CD4-positive, alpha-beta T cell treated with Interferon gamma for 1 hour (primary cell): ENCODE measurements around the gene FAM117A.

Experiments used
- DNase-seq: peaks from one replicate; pipeline ENCODE4 v3.0.0-alpha.2; 2020

Gene FAM117A

DNA sequence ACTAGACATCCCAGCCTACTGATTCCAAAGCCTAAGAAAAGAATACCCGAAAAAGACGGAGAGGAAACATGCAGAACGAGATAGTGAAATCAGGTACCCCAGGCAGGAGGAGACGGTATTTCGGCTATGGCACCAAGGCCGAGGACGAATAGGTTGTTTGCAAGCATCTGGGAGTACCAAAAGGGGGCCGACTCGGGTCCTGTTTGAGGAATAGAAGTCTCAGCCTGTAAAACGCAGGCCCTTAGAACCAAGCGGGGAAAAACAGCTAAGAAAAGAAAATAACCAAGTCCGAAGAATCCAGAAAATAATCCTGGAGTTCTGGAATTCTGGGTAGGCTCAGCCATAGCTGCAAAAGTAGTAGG lies 56.7 kb downstream of the FAM117A start:
- peak; percentile 26 for DNase-seq

GRCh38 chr17:49705254-49705653 lies 58.7 kb downstream of the FAM117A start:
- no peak for DNase-seq

DNA sequence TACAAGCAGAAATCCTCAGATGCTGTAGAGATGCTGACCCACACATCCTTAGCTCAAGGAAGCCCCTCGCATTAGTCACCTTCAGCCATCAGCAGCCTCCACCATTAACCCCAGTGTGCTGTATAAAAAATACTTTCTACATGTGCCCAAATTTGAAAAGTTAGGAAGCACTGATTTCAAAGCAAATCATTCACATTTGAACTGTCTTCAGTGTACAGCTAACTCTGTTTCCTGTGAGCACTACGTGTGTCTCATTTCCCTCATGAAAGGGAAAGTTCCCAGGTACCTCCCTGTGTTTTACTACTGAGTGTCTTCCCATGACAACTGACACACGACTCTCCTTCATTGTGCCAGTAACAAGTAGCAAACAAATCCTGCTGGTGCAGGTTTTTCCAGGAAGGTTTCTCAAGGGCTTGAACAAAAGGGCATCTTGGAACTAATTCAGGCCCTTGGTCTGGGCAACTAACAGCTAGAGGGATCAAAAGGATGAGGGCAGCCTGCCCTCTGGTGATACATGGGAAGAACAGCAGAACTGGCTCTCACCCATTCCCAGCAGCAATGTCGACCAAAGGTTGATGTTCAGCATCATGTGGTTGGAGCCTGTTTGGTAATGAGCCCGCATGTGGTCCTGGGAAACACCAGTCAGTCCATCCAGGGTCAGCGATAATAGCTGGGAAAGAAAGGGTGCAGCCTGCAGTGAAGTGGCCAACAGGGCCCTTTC lies 60.2 kb downstream of the FAM117A start:
- no peak for DNase-seq

DNA sequence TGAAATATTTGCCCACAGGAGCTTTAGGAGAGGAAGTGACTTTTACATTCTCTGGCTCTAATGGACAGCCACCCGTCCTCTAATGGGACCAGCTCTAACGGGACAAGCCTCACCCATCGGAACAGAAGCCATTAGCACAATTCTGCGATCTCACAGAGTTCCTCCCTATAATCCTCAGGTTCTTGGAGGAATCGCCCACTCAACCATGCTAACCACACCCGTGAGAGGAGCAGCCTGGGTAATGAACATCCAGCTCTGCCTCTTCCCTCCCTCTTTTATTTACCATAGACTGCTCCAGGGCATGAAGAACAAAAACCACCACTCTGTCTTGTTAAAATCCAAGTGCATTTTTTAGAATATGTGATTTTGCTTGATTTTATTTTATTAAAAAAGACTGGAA lies 63.0 kb downstream of the FAM117A start:
- DNase-seq, result no peak

DNA sequence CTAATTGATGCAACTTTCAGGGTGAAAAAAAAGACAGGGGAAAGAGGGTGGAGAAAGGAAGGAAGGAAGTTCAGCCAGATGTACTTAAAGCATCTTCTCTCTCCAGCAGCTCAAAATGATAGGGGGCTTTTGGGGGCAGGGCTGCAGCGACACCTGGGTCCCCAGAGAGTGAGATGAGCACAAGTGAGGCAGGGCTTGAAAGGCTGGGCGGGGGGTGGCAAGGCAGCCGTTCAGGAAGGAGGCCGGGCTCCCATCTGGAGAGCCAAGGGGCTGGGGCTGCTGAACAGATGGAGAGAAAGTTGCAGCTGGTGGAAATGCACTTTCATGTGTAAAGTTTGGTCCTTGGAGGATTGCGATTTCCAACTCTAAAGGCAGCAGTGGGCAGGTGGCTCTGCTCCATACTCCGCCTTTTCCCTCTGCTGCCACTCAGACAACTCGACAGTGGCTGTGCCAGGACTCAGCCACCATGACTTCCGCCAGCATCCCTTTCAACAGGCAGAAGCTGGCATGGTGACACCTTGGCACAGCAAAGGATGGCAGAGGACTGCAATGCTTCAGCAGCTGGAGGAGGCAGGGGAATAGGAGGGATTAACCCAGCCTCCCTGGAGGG lies 63.9 kb downstream of the FAM117A start:
- no peak for DNase-seq

DNA sequence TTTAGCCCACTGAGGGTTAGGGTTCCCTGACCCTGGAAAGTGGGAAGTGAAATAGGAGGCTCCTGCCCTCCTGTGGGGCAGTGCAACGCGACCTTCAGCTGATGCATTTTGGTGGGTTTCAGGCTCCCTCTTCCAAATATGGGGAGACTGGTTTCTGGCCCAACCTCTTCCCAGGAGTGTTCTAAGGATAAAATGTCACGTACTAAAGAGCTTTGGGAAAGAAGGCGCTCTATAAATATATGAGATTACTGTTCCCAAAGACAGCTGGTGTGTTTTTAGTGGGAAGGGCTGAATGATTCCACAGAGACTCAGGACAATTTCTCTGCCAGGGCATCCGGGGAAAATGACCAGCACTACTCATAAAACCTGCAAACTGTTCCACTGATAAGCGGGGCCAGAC lies 65.9 kb downstream of the FAM117A start:
- DNase-seq, result no peak

DNA sequence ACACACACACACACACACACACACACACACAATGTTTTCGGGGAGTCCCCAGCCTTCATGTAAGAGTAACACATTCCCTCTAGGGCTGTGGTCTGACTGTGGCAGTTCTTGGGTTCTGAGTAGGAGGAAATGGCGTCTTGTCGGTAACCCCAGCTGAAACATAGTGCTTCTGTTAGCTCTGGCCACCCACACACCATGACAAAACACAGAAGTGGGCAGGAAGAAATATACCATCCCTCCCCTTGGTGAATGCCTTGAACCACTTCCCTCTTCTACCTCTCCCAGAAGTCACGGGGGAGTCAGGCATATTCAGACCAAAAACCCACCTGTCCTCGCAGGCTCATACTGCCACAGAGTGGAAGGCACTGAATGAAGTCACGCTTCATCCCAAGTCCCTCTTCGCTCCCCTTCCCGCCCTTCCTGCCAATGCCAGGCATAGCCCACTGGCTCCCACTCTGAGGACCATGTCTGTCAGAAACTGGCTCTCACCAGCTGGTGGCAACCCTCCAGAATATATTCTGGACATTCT lies 67.6 kb downstream of the FAM117A start:
- DNase-seq, result peak; percentile 70

GRCh38 chr17:49695698-49696232 lies 68.2 kb downstream of the FAM117A start:
- DNase-seq, result no peak

GRCh38 chr17:49694847-49695697 lies 68.9 kb downstream of the FAM117A start:
- peak; percentile 61 for DNase-seq

GRCh38 chr17:49692751-49693150 lies 71.2 kb downstream of the FAM117A start:
- DNase-seq, result no peak

DNA sequence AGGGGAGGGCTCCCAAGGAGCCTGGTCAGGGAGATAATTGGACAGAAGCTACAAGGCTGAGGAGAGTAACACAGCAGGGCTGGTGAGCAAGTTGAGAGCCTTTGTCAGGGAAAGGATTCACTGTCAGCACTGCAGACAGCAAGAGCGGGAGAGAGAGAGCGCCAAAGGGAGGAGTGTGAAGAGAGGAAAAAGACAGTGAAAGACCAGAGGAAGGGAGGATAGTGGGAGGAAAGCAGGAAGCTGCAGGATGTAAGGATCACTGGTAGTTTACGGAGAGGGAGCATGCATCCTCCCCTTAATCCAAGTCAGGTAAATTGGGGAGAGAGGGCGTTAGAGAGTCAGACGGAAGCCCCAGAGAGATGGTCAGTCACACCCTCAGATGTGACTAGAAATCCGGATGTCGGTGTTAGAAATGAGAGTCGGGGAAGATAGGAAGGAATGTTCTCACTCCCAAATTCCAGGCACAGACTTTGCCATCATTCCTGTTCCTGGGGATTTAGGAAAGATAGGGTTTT lies 72.2 kb downstream of the FAM117A start:
- DNase-seq, result no peak

GRCh38 chr17:49691086-49691676 lies 72.8 kb downstream of the FAM117A start:
- DNase-seq, result no peak

GRCh38 chr17:49690256-49690655 lies 73.7 kb downstream of the FAM117A start:
- no peak for DNase-seq

- DNase-seq, result no peak
These were observed 75.1 kb downstream of the FAM117A start for GRCh38 chr17:49688848-49689247.

- DNase-seq, result no peak
These were observed 75.9 kb downstream of the FAM117A start for GRCh38 chr17:49687878-49688491.

GRCh38 chr17:49681106-49681979 lies 82.6 kb downstream of the FAM117A start:
- DNase-seq, result no peak

GRCh38 chr17:49680314-49680713 lies 83.6 kb downstream of the FAM117A start:
- no peak for DNase-seq

DNA sequence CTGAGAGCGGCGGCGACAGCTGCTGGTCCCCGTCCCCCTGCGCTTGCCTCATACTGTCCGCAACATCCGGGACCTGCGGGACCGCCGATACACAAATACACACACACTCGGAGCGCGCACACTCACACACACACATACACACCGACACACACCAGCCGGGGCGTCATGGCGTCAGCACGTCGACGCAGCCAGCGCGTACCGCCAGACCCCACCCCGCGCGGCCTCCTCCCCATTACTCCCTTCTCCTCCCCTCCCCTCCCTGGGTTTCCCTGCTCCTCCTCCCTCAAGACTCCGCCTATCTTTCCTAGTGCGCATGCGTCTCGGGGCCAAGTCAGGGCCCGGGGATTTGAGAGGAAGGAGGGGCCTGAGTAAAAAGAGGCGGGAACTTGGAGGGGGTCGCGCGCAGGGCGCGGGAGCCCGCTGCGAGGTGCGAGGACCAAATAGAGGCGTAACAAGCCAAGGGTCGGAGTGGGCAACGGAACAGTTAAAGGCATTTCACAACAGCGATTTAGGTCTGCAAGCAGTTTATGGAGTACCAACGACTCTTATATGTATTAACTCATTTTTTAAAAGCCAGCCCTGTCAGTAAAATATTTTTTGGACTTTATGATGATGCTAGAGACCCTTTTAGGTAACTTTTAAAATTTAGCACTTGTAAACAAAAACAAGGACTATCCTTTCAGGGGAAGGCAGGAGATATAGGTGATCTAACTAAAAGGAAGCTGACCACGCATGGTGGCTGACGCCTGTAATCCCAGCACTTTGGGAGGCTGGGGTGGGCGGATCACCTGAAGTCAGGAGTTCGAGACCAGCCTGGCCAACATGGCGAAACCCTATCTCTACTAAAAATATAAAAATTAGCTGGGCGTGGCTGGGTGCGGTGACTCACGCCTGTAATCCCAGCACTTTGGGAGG lies 85.7 kb downstream of the FAM117A start, which contains the start of gene SPOP:
Gene SPOP (minus strand): TSS at position 165 of the 915 bp plus-strand sequence. CDS start 55,287 bp downstream, outside the sequence.
- DNase-seq, result peak; percentile 100

GRCh38 chr17:49677134-49677932 lies 86.6 kb downstream of the FAM117A start:
- peak; percentile 95 for DNase-seq
